HepG2 (cell line): ENCODE results near the gene ANKMY2. TPM values are rescaled to one million over a fixed set of nuclear protein-coding genes. Genes with fewer than 3 reads are reported as not detected.

ENCODE experiments used
- BORCS8-MEF2B ChIP-seq: sonication (generic); formaldehyde crosslinking; IDR thresholded peaks from 2 replicates; pipeline ENCODE4 v1.8.0; 2022; ENCODE audit warnings: mild to moderate bottlenecking, missing genetic modification reagents
- HNRNPL ChIP-seq: fragments of 200-400 bp; formaldehyde crosslinking; IDR thresholded peaks from 2 replicates; pipeline ENCODE4 v1.6.1; 2017; ENCODE audit warnings: mild to moderate bottlenecking, low read depth, low read length
- KAT7 ChIP-seq: IDR thresholded peaks from 2 replicates; pipeline ENCODE4 v1.6.1; 2018; ENCODE audit warnings: borderline replicate concordance, missing compliant biosample characterization
- MBNL3 ChIP-seq: fragments of 250-450 bp; sonication (Bioruptor Pico); conservative IDR thresholded peaks from 2 replicates; pipeline ENCODE4 v1.8.0; 2022; ENCODE audit warnings: mild to moderate bottlenecking, inconsistent platforms
- SNAPC2 ChIP-seq: sonication (generic); formaldehyde crosslinking; IDR thresholded peaks from 2 replicates; pipeline ENCODE4 v1.8.1; 2022; ENCODE audit warnings: mild to moderate bottlenecking, missing genetic modification reagents
- SOX5 ChIP-seq: IDR thresholded peaks from 2 replicates; pipeline ENCODE4 v1.6.1; 2016; ENCODE audit warnings: borderline replicate concordance
- TARDBP ChIP-seq: sonication (generic); formaldehyde crosslinking; IDR thresholded peaks from 2 replicates; pipeline ENCODE4 v1.8.0; 2022; ENCODE audit warnings: mild to moderate bottlenecking, missing genetic modification reagents
- U2AF2 ChIP-seq: fragments of 200-400 bp; formaldehyde crosslinking; IDR thresholded peaks from 2 replicates; pipeline ENCODE4 v1.6.1; 2017; ENCODE audit warnings: low read depth, mild to moderate bottlenecking, low read length
- YY1 ChIP-seq: IDR thresholded peaks from 2 replicates; pipeline ENCODE4 v1.6.1; 2011; ENCODE audit warnings: low read length, low read depth, moderate library complexity, mild to moderate bottlenecking; ENCODE audit not compliant: insufficient read depth, insufficient replicate concordance
- ZNF646 ChIP-seq: sonication (generic); formaldehyde crosslinking; IDR thresholded peaks from 2 replicates; pipeline ENCODE4 v1.9.0; 2021; ENCODE audit warnings: mild to moderate bottlenecking, missing genetic modification reagents
- polyA plus RNA-seq, 8 experiments: library from polyadenylated mRNA; depleted of rRNA in 3 of 8; stranded (reverse) in 7 of 8; unstranded in 1 of 8; fragments of >200 nt; fragmentation: Illumina TruSeq in 4 of 8; extraction: Trizol in 4 of 8; gene quantifications; 2 replicates each; pipeline versions ENCODE4 v1.2.1 to v1.2.3, GENCODE V29; 2011 to 2016; ENCODE audit warnings: low read depth in 4 of 8, missing spikeins in 1 of 8, mixed read lengths in 1 of 8; ENCODE audit not compliant: insufficient read depth in 1 of 8
- total RNA-seq, 5 experiments: library from RNA; depleted of rRNA; stranded (reverse); fragments of >200 nt; fragmentation: Illumina TruSeq; extraction: Trizol; gene quantifications; 2 replicates each; pipeline ENCODE4 v1.2.3, GENCODE V29; 2016; ENCODE audit warnings: low read depth in 1 of 5
- TF ChIP-seq, protein P1 (sequence below), 2 experiments: sonication (generic) in 1 of 2; formaldehyde crosslinking in 1 of 2; IDR thresholded peaks; 2 replicates each; pipeline versions ENCODE4 v1.6.1 to v1.9.0; 2014 to 2022; ENCODE audit warnings: antibody characterized with exemption in 1 of 2, borderline replicate concordance in 1 of 2, inconsistent platforms in 1 of 2, low read depth in 1 of 2, missing genetic modification reagents in 1 of 2

ANKMY2 gene
- total and polyA plus RNA-seq, 2 of the 13 experiments (the other 11 are each of a cell fraction or from before 2014, with no cell fraction given), result 12.2 to 21.6 TPM

- TF ChIP-seq, protein P1, sequence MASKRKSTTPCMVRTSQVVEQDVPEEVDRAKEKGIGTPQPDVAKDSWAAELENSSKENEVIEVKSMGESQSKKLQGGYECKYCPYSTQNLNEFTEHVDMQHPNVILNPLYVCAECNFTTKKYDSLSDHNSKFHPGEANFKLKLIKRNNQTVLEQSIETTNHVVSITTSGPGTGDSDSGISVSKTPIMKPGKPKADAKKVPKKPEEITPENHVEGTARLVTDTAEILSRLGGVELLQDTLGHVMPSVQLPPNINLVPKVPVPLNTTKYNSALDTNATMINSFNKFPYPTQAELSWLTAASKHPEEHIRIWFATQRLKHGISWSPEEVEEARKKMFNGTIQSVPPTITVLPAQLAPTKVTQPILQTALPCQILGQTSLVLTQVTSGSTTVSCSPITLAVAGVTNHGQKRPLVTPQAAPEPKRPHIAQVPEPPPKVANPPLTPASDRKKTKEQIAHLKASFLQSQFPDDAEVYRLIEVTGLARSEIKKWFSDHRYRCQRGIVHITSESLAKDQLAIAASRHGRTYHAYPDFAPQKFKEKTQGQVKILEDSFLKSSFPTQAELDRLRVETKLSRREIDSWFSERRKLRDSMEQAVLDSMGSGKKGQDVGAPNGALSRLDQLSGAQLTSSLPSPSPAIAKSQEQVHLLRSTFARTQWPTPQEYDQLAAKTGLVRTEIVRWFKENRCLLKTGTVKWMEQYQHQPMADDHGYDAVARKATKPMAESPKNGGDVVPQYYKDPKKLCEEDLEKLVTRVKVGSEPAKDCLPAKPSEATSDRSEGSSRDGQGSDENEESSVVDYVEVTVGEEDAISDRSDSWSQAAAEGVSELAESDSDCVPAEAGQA (IDR thresholded peaks at IDR 0.05; ENCODE audit: low read depth), result no peak
- TF ChIP-seq, protein P1 (CRISPR knock-in tag; IDR thresholded peaks at IDR 0.05; ENCODE audit: borderline replicate concordance), result no peak
- peak; percentile 32; the same call in 1 of the 2 replicates for TF ChIP-seq TARDBP (CRISPR knock-in tag)
- no peak for TF ChIP-seq U2AF2
- TF ChIP-seq KAT7, result no peak; the same call in 1 of the 2 replicates
- TF ChIP-seq YY1, result peak; percentile 37
- TF ChIP-seq ZNF646 (CRISPR knock-in tag), result no peak
- peak; percentile 48; the same call in 1 of the 2 replicates for TF ChIP-seq BORCS8-MEF2B (CRISPR knock-in tag)
- no peak for TF ChIP-seq SOX5 (CRISPR knock-in tag)
- TF ChIP-seq SNAPC2 (CRISPR knock-in tag), result peak; percentile 65; the same call in 1 of the 2 replicates
- 0 out of 2 replicates have a peak, but pooled peaks have one; percentile 11 for TF ChIP-seq HNRNPL
- TF ChIP-seq MBNL3, result no peak
Measured at GRCh38 chr7:16644636-16645592, 640 bp downstream of the ANKMY2 start (continued).
